GM21786 (cell line): Measurements from ENCODE around the gene CALB2.
A peak's percentile ranks its signal among the peaks of the same experiment; 100 is the strongest.

ENCODE experiments used
- ATAC-seq: cut with Tn5 transposase; IDR thresholded peaks from one replicate; pipeline ENCODE4 v1.9.1; 2021; ENCODE audit not compliant: unreplicated experiment

The CALB2 gene

DNA sequence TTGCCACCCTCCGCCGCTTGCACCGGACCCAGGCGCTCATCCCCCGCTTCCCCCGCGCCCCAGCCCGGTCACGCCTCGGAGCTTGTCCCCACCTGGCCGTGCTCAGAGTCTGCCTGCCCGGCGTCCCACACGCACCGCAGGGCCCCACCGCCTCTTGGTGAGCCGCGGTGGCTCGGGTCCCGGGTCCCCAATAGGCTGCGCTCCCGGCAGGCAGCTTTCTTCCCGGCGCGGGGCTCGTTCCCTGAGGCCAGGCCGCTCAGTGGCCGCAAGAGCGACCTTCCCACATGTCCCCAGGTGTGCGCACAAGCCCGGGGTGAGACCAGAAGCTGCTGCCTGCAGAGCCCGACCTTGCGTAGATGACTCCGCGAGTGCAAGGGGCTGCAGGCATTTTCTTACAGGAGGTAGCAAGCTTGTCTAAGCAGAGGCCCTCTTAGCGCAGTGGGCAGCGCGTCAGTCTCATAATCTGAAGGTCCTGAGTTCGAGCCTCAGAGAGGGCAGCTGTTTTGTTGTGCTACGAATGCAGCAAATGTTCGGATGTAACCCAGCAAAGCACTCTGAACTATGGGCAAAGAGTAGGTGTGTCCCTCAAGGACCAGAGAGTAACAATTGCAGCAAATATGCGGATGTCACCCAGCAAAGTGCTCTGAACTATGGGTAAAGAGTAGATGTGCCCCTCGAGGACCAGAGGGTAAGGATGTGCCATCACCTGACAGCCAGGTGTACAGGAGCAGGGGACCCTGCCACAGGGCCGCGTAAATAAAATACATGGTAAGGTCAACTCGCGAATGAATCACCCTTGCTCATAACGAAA lies 67.8 kb downstream of the CALB2 start:
- peak; percentile 57 for ATAC-seq

GRCh38 chr16:71426880-71427615 lies 68.5 kb downstream of the CALB2 start:
- no peak for ATAC-seq

- no peak for ATAC-seq
Measured at GRCh38 chr16:71428385-71428784, 69.9 kb downstream of the CALB2 start.

DNA sequence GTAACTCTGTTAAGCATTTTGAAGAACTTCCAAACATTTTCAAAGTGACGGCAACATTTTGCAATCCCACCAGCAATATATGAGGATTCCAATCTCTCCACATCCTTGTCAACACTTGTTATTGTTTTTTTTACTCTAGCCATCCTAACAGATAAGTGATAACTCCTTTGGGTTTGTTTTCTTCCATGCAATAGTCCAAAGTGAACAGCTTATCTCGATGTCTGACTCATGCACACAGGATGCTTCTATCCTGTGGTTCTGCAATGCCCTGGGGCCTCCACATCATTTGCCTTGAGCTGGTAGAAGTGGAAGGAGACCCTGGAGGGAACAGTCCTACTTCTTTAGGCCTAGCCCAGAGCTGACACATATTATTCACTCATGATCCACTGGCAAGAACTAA lies 70.4 kb downstream of the CALB2 start:
- no peak for ATAC-seq

GRCh38 chr16:71429581-71429980 lies 71.1 kb downstream of the CALB2 start:
- no peak for ATAC-seq

- ATAC-seq, result no peak
Measured at GRCh38 chr16:71430744-71431143, 72.2 kb downstream of the CALB2 start.

- ATAC-seq, result no peak
Measured at GRCh38 chr16:71431176-71431575, 72.7 kb downstream of the CALB2 start.

DNA sequence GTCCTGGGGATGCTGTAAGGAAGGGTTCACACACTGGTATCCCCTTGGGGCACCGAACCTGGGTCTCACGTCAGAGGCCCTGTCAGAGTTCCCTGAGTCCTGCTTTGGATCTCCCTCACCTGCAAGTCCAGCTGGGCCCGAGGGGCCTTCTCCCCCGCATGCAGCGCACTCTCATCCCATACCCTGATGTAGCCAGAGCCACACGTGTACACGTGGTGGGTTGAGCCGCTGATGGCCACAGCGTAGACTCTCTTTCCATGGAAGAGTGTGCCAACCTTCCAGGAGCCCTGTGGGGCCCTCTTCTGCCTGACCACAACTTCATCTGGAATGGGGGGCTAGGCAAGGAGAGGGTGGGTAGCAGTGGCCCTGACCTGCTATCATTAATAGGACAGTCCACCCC lies 73.5 kb downstream of the CALB2 start:
- ATAC-seq, result no peak

DNA sequence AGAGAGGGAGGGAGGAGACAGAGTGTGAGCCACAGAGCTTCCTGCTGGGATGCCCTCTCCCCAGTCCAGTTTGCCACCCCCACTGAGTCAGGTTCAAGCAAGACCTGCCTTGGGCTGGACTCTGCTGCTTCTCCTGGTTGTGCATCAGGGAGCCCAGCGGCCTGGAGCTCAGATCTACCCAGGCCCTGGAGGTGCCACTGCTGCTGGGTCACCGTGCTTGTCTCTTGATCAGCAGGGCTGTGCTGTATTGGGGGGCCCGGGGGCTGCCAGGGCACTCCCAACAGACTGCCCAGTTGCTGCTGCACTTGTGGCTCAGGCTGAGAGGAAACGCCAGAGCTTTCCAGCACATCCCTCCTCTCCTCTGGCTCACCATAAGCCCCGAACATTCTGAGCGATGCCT lies 74.4 kb downstream of the CALB2 start:
- ATAC-seq, result no peak

DNA sequence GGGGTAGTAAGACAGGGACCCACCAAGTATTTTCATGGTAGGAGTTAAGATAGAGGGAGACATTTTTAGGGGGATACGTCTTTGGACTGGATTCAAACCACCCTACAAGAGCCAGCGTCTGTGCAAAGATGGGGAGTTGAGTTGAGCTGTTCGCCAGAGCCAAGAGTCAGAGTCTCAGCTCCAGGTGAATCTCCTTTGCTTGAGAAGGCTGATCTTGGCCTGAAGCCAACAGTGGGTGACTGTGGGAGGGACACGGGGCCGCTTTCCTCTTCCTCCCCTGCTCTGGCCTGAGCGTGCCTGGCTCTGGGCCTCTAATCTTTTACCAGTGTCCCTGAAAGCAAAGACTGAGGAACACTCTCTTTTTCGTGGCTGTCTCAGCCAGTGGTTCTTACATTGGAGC lies 78.0 kb downstream of the CALB2 start:
- no peak for ATAC-seq

- ATAC-seq, result no peak
Measured at GRCh38 chr16:71439523-71439922, 81.0 kb downstream of the CALB2 start.
